Peyer's patch (tissue), 4 donors: ENCODE results near the gene RAB13.

Experiments
- POLR2A ChIP-seq, 2 donors: fragments of 450-650 bp; IDR thresholded peaks; one replicate each; pipeline ENCODE4 v1.5.1; 2017; ENCODE audit warnings: antibody characterized with exemption in 2 of 2, mild to moderate bottlenecking in 2 of 2, moderate library complexity in 2 of 2
- TF ChIP-seq, protein P1 (sequence below), 6 experiments: fragments of 450-650 bp in 4 of 6; fragments of 200-600 bp in 2 of 6; sonication (generic) in 1 of 6; IDR thresholded peaks; one replicate each; pipeline ENCODE4 v1.5.1; 2017 to 2019; ENCODE audit warnings: antibody characterized with exemption in 6 of 6, mild to moderate bottlenecking in 3 of 6, moderate library complexity in 1 of 6

GRCh38 chr1:154012129-154012528 is 26.0 kb upstream of the RAB13 start:
- TF ChIP-seq, protein P1, sequence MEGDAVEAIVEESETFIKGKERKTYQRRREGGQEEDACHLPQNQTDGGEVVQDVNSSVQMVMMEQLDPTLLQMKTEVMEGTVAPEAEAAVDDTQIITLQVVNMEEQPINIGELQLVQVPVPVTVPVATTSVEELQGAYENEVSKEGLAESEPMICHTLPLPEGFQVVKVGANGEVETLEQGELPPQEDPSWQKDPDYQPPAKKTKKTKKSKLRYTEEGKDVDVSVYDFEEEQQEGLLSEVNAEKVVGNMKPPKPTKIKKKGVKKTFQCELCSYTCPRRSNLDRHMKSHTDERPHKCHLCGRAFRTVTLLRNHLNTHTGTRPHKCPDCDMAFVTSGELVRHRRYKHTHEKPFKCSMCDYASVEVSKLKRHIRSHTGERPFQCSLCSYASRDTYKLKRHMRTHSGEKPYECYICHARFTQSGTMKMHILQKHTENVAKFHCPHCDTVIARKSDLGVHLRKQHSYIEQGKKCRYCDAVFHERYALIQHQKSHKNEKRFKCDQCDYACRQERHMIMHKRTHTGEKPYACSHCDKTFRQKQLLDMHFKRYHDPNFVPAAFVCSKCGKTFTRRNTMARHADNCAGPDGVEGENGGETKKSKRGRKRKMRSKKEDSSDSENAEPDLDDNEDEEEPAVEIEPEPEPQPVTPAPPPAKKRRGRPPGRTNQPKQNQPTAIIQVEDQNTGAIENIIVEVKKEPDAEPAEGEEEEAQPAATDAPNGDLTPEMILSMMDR (IDR thresholded peaks at IDR 0.05) = no peak
- TF ChIP-seq POLR2A (IDR thresholded peaks at IDR 0.05) = no peak
